Testis (tissue), 3 donors: ENCODE results near the gene CACNB2. TPM values are rescaled to one million over a fixed set of nuclear protein-coding genes. Genes with fewer than 3 reads are reported as not detected.

Experiments
- DNase-seq: peaks from one replicate; pipeline ENCODE4 v3.0.0-alpha.2; 2019
- H3K27ac ChIP-seq, 2 donors: fragments of 200-600 bp; sonication (generic); one replicate each; pipeline ENCODE4 v1.5.1; 2019
- H3K27me3 ChIP-seq: fragments of 200-600 bp; sonication (generic); one replicate; pipeline ENCODE4 v1.5.1; 2019
- H3K36me3 ChIP-seq: fragments of 200-600 bp; sonication (generic); one replicate; pipeline ENCODE4 v1.5.1; 2017; ENCODE audit warnings: low read depth; ENCODE audit errors: missing control alignments
- H3K4me1 ChIP-seq: fragments of 200-600 bp; sonication (generic); one replicate; pipeline ENCODE4 v1.5.1; 2019
- H3K4me3 ChIP-seq, 2 donors: fragments of 200-600 bp; sonication (generic); one replicate each; pipeline ENCODE4 v1.5.1; 2017 to 2019
- H3K9me3 ChIP-seq: fragments of 200-600 bp; sonication (generic); one replicate; pipeline ENCODE4 v1.5.1; 2017
- POLR2A ChIP-seq: fragments of 450-650 bp; IDR thresholded peaks from one replicate; pipeline ENCODE4 v1.6.1; 2017; ENCODE audit warnings: antibody characterized with exemption, mild to moderate bottlenecking, moderate library complexity
- WGBS, 2 donors: methylation state at CpG; one replicate each; pipeline ENCODE4 v1.1.5; 2018; 5-methylcytosine and 5-hydroxymethylcytosine counted together
- intact Hi-C: fragments of 100-400 bp; cut with DNase I; formaldehyde crosslinking; loops from one replicate; pipeline ENCODE4 v1.15.1; 2023; ENCODE audit warnings: low total_unique reads
- polyA plus RNA-seq: library from polyadenylated mRNA; stranded (reverse); fragments of 350-450 nt; fragmentation: Illumina TruSeq; extraction: RNeasy Lipid Tissue Mini Kit (QIAGEN cat#74804); gene quantifications from one replicate; pipeline ENCODE4 v1.2.3, GENCODE V29; 2014; ENCODE audit warnings: low read depth, low replicate concordance; ENCODE audit not compliant: insufficient read depth
- total RNA-seq, 2 donors: library from RNA; depleted of rRNA; stranded (reverse); fragments of >200 nt; gene quantifications; one replicate each; pipeline ENCODE4 v1.2.3, GENCODE V29; 2016
- TF ChIP-seq, protein P1 (sequence below), 3 experiments: fragments of 450-650 bp in 2 of 3; fragments of 200-600 bp in 1 of 3; sonication (generic) in 1 of 3; IDR thresholded peaks; one replicate each; pipeline ENCODE4 v1.5.1; 2016 to 2019; ENCODE audit warnings: antibody characterized with exemption in 3 of 3, mild to moderate bottlenecking in 2 of 3, moderate library complexity in 1 of 3

The CACNB2 gene
- total and polyA plus RNA-seq, 3 donors from 2014 or later: 1.3 to 4.8 (median 1.4) TPM

DNA sequence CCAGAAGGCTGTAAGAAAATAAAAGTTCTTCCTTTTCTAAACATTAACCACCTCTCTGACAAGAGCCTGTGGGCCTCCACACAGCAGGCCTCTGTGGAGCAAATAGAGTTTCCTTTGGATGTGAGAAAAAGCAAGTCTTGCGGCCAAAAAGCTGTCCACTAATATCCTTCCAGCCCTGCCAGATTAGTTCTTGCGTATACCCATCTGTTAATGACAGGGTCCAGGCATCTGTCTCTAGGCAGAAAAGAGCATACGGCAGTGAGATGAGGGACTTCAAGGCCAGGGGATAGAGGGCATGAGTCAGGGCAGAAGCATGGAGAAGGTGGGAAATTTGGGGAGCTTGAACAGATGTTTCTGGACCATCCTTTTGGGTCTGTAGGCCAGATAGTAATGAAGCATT, 346.2 kb downstream of the CACNB2 start:
- TF ChIP-seq, protein P1, sequence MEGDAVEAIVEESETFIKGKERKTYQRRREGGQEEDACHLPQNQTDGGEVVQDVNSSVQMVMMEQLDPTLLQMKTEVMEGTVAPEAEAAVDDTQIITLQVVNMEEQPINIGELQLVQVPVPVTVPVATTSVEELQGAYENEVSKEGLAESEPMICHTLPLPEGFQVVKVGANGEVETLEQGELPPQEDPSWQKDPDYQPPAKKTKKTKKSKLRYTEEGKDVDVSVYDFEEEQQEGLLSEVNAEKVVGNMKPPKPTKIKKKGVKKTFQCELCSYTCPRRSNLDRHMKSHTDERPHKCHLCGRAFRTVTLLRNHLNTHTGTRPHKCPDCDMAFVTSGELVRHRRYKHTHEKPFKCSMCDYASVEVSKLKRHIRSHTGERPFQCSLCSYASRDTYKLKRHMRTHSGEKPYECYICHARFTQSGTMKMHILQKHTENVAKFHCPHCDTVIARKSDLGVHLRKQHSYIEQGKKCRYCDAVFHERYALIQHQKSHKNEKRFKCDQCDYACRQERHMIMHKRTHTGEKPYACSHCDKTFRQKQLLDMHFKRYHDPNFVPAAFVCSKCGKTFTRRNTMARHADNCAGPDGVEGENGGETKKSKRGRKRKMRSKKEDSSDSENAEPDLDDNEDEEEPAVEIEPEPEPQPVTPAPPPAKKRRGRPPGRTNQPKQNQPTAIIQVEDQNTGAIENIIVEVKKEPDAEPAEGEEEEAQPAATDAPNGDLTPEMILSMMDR (IDR thresholded peaks at IDR 0.05): no peak
- TF ChIP-seq POLR2A: no peak
- DNase-seq: no peak
- no peaks in the 10 kb centered on the region for H3K9me3 ChIP-seq
- WGBS, 2 donors: 89 to 92% methylated on average over 3 of the region's 3 CpGs
- no peak overlapping the region for H3K27ac ChIP-seq
- intact Hi-C loops: no loop called here
- no peaks in the 10 kb centered on the region for H3K4me1 ChIP-seq
- no peaks in the 10 kb centered on the region for H3K36me3 ChIP-seq
- H3K4me3 ChIP-seq: no peak overlapping the region
- H3K27me3 ChIP-seq: no peaks in the 10 kb centered on the region

DNA sequence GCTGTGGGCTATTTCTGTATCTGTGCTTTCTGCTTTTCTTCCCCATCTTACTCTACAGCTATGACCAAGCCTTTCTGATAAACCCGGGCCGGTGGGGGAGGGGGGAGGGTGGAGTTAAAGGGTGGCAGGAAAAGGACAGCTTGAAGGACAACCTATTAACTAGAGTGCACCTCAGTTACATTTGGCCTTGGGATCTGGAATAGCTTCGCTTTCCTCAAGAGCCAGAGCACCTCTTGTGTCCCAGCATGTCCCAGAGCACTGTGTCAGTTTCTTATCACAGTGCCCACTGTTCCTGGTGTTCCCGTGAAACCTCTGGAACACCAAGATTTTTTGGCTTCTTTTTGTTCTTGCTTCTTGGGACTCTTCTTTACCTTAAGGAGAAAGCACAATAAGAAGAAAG, 350.5 kb downstream of the CACNB2 start:
- Histone ChIP-seq H3K36me3 (no peaks in the 10 kb centered on the region), H3K4me1 (no peaks in the 10 kb centered on the region), H3K9me3 (no peaks in the 10 kb centered on the region), H3K4me3 (no peak overlapping the region), H3K27ac (no peak overlapping the region), H3K27me3 (no peaks in the 10 kb centered on the region)
- no peak for TF ChIP-seq POLR2A
- TF ChIP-seq, protein P1 (IDR thresholded peaks at IDR 0.05): no peak
- no peak for DNase-seq
- 67 to 72% methylated on average over 4 of the region's 4 CpGs for WGBS, 2 donors
- intact Hi-C loops: no loop called here

DNA sequence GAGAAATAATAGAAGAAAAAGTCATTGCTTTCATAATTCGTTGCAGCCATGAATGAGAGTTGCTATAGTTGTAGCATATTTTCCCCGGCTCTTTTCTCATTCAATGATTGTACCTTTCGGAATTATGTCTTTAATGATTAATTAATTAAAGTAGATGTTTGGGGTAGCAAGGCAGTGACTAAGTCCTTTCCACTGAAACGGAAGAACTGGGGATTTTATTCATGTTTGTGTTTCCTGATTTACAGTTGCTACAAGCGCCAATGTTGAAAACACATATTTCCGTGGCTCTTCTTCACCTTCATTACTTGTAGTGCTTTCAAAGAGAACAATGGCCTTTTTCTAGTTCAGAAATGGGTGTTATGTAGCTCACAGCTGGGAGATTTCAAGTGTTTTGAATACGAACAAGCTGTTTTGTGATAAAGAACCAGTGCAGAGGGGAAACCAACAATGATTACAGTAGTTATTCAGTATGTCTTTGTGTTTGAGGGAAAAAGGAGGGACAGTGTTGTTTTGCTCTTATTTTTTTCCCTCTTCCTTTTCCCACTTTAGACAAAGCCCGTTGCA, 357.7 kb downstream of the CACNB2 start:
- TF ChIP-seq POLR2A: no peak
- TF ChIP-seq, protein P1 (IDR thresholded peaks at IDR 0.05): no peak
- intact Hi-C loops: no loop called here
- no peak for DNase-seq
- Histone ChIP-seq H3K36me3 (no peaks in the 10 kb centered on the region), H3K27ac (no peak overlapping the region), H3K27me3 (no peaks in the 10 kb centered on the region), H3K4me1 (no peaks in the 10 kb centered on the region), H3K4me3 (no peak overlapping the region), H3K9me3 (no peaks in the 10 kb centered on the region)
- 83 to 84% methylated on average over 8 of the region's 8 CpGs for WGBS, 2 donors

DNA sequence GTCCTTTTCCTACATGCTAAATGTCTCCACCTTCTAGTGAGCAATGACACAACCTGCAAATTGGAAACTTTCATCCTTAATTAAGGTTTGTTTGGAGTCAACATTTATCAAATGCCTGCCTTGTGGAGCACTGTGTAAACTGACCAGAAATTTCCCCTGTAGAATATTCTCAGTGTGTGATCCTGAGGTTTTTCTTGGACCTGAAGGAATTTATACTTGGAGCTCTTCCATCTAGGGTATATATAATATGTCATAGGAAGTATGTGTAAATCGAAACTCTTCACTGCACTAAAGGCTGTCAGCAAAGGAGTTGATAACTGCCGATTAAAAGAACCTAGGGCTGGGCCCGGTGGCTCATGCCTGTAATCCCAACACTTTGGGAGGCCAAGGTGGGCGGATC, 358.8 kb downstream of the CACNB2 start:
- no peak overlapping the region for H3K4me3 ChIP-seq
- no peaks in the 10 kb centered on the region for H3K9me3 ChIP-seq
- intact Hi-C loops: no loop called here
- H3K36me3 ChIP-seq: no peaks in the 10 kb centered on the region
- H3K27me3 ChIP-seq: no peaks in the 10 kb centered on the region
- no peaks in the 10 kb centered on the region for H3K4me1 ChIP-seq
- TF ChIP-seq, protein P1 (IDR thresholded peaks at IDR 0.05): no peak
- TF ChIP-seq POLR2A: no peak
- no peak overlapping the region for H3K27ac ChIP-seq
- no peak for DNase-seq
- 89 to 90% methylated on average over 4 of the region's 4 CpGs for WGBS, 2 donors

DNA sequence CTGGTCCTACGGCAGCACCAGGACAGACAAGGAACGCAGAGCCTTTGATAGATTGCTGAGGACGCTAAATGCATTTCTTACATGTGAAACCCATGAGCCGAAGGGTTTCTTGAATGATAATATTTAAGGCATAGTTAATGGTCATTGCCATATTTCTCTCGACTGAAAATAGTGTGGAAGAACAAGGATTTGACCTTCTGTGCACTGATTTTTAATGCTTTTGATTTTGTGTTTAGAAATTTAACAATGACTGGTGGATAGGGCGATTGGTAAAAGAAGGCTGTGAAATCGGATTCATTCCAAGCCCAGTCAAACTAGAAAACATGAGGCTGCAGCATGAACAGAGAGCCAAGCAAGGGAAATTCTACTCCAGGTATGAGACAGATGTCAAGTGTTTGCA, 360.4 kb downstream of the CACNB2 start:
- H3K4me1 ChIP-seq: no peaks in the 10 kb centered on the region
- 89 to 90% methylated on average over 7 of the region's 7 CpGs for WGBS, 2 donors
- H3K36me3 ChIP-seq: no peaks in the 10 kb centered on the region
- TF ChIP-seq, protein P1 (IDR thresholded peaks at IDR 0.05): no peak
- intact Hi-C loops: no loop called here
- H3K27me3 ChIP-seq: no peaks in the 10 kb centered on the region
- H3K4me3 ChIP-seq: no peak overlapping the region
- no peaks in the 10 kb centered on the region for H3K9me3 ChIP-seq
- no peak for DNase-seq
- H3K27ac ChIP-seq: no peak overlapping the region
